Liver (tissue), 9 donors: Measurements from ENCODE around the gene GPANK1. TPM values are rescaled to one million over a fixed set of nuclear protein-coding genes. Genes with fewer than 3 reads are reported as not detected.

Experiments used
- DNase-seq: peaks from one replicate; pipeline ENCODE4 v3.0.0-alpha.2; 2017; ENCODE audit warnings: low spot score
- H3K27ac ChIP-seq, 2 donors: one replicate each; pipeline ENCODE4 v1.7.0; 2013; ENCODE audit warnings: inconsistent platforms in 2 of 2, low read length in 2 of 2, control low read depth in 1 of 2, low read depth in 1 of 2, mild to moderate bottlenecking in 1 of 2
- H3K27me3 ChIP-seq, 4 donors: one replicate each; pipeline versions ENCODE4 v1.6.1 to v1.7.0; 2013; ENCODE audit warnings: low read length in 3 of 4, inconsistent platforms in 1 of 4, mild to moderate bottlenecking in 1 of 4, moderate library complexity in 1 of 4; ENCODE audit not compliant: control insufficient read depth in 4 of 4, insufficient read depth in 4 of 4
- H3K36me3 ChIP-seq, 4 donors: one replicate each; pipeline versions ENCODE4 v1.6.1 to v1.7.0; 2013; ENCODE audit warnings: low read length in 3 of 4, mild to moderate bottlenecking in 3 of 4, low read depth in 1 of 4, moderate library complexity in 1 of 4; ENCODE audit not compliant: control insufficient read depth in 4 of 4, insufficient read depth in 3 of 4
- H3K4me1 ChIP-seq, 4 donors: one replicate each; pipeline versions ENCODE4 v1.6.1 to v1.7.0; 2013; ENCODE audit warnings: low read length in 3 of 4, mild to moderate bottlenecking in 3 of 4, moderate library complexity in 1 of 4; ENCODE audit not compliant: control insufficient read depth in 4 of 4, insufficient read depth in 4 of 4
- H3K4me3 ChIP-seq, 3 donors: one replicate each; pipeline versions ENCODE4 v1.6.1 to v1.7.0; 2013; ENCODE audit warnings: low read length in 3 of 3, control low read depth in 1 of 3, low read depth in 1 of 3, mild to moderate bottlenecking in 1 of 3
- H3K9ac ChIP-seq, 2 donors: one replicate each; pipeline ENCODE4 v1.7.0; 2013; ENCODE audit warnings: low read length in 2 of 2, mild to moderate bottlenecking in 2 of 2, moderate library complexity in 2 of 2, control low read depth in 1 of 2, low read depth in 1 of 2
- H3K9me3 ChIP-seq, 4 donors: one replicate each; pipeline versions ENCODE4 v1.6.1 to v1.7.0; 2013; ENCODE audit warnings: low read length in 3 of 4; ENCODE audit not compliant: control insufficient read depth in 4 of 4
- FOXA1 ChIP-seq: IDR thresholded peaks from 2 replicates; pipeline ENCODE4 v1.6.1; 2016; ENCODE audit warnings: antibody characterized with exemption
- FOXA2 ChIP-seq: IDR thresholded peaks from 2 replicates; pipeline ENCODE4 v1.6.1; 2016; ENCODE audit warnings: antibody characterized with exemption
- GABPA ChIP-seq, 2 donors: IDR thresholded peaks in 1 of 2; conservative IDR thresholded peaks in 1 of 2; 2 replicates each; pipeline ENCODE4 v1.6.1; 2016; ENCODE audit warnings: antibody characterized with exemption in 2 of 2, mild to moderate bottlenecking in 1 of 2, moderate library complexity in 1 of 2
- HNF4G ChIP-seq: IDR thresholded peaks from 2 replicates; pipeline ENCODE4 v1.6.1; 2016; ENCODE audit warnings: antibody characterized with exemption
- JUND ChIP-seq, 2 donors: IDR thresholded peaks; 2 replicates each; pipeline ENCODE4 v1.6.1; 2016; ENCODE audit warnings: antibody characterized with exemption in 2 of 2
- NR2F2 ChIP-seq: IDR thresholded peaks from 2 replicates; pipeline ENCODE4 v1.6.1; 2016; ENCODE audit warnings: antibody characterized with exemption
- RAD21 ChIP-seq, 2 donors: IDR thresholded peaks; 2 replicates each; pipeline ENCODE4 v1.6.1; 2016; ENCODE audit warnings: antibody characterized with exemption in 2 of 2, mild to moderate bottlenecking in 2 of 2
- RXRA ChIP-seq, 2 donors: IDR thresholded peaks; 2 replicates each; pipeline ENCODE4 v1.6.1; 2017 to 2018; ENCODE audit warnings: antibody characterized with exemption in 2 of 2, mild to moderate bottlenecking in 1 of 2
- SP1 ChIP-seq: IDR thresholded peaks from 2 replicates; pipeline ENCODE4 v1.6.1; 2018; ENCODE audit warnings: antibody characterized with exemption, mild to moderate bottlenecking
- WGBS: extraction: QIAGEN DNeasy Blood & Tissue Kit; methylation state at CpG from one replicate; pipeline ENCODE4 v1.1.7; 2013; 5-methylcytosine and 5-hydroxymethylcytosine counted together
- polyA plus RNA-seq, 2 donors: library from polyadenylated mRNA; stranded (reverse) in 1 of 2; unstranded in 1 of 2; fragments of 200-250 nt in 1 of 2; fragments of >200 nt in 1 of 2; fragmentation: Nextera tagmentation in 1 of 2; extraction: Ambion mirVana in 1 of 2; gene quantifications; one replicate each; pipeline versions ENCODE4 v1.2.1 to v1.2.3, GENCODE V29; 2013 to 2015
- total RNA-seq, 2 donors: library from RNA; depleted of rRNA; stranded (reverse); fragments of >200 nt; gene quantifications; one replicate each; pipeline ENCODE4 v1.2.3, GENCODE V29; 2014
- TF ChIP-seq, protein P1 (sequence below): IDR thresholded peaks from 2 replicates; pipeline ENCODE4 v1.6.1; 2016; ENCODE audit warnings: antibody characterized with exemption, mild to moderate bottlenecking
- TF ChIP-seq, protein P2 (sequence below): fragments of 150-350 bp; IDR thresholded peaks from 2 replicates; pipeline ENCODE4 v1.5.1; 2017; ENCODE audit warnings: improper control_type of control experiment, low read depth, low read length; ENCODE audit not compliant: missing input control
- TF ChIP-seq, protein P3 (sequence below): IDR thresholded peaks from 2 replicates; pipeline ENCODE4 v1.6.1; 2016; ENCODE audit warnings: antibody characterized with exemption
- donor health status: healthy.
- donor health status: healthy.
- donor health status: healthy.
- donor health status: healthy.
- donor health status: healthy.

The GPANK1 gene
- total and polyA plus RNA-seq, 4 donors, result 7.6 to 13.9 (median 11.2) TPM

DNA sequence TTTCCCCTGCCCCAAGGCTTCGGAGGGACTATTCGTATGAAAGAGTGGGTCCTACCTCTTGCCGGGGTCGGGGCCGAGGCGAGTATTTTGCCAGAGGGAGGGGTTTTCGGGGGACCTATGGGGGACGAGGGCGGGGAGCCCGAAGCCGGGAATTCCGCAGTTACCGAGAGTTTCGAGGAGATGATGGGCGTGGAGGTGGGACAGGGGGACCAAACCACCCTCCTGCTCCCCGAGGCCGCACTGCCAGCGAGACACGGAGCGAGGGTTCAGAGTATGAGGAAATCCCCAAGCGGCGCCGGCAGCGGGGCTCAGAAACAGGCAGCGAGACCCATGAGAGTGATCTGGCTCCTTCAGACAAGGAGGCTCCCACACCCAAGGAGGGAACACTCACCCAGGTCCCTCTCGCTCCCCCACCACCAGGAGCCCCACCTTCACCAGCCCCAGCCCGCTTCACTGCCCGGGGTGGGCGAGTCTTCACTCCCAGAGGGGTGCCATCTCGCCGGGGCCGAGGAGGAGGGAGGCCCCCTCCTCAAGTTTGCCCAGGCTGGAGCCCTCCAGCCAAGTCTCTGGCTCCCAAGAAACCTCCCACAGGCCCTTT, 33.0 kb downstream of the GPANK1 start:
- TF ChIP-seq JUND (IDR thresholded peaks at IDR 0.05), result no peak
- TF ChIP-seq HNF4G, result no peak
- TF ChIP-seq, protein P1, sequence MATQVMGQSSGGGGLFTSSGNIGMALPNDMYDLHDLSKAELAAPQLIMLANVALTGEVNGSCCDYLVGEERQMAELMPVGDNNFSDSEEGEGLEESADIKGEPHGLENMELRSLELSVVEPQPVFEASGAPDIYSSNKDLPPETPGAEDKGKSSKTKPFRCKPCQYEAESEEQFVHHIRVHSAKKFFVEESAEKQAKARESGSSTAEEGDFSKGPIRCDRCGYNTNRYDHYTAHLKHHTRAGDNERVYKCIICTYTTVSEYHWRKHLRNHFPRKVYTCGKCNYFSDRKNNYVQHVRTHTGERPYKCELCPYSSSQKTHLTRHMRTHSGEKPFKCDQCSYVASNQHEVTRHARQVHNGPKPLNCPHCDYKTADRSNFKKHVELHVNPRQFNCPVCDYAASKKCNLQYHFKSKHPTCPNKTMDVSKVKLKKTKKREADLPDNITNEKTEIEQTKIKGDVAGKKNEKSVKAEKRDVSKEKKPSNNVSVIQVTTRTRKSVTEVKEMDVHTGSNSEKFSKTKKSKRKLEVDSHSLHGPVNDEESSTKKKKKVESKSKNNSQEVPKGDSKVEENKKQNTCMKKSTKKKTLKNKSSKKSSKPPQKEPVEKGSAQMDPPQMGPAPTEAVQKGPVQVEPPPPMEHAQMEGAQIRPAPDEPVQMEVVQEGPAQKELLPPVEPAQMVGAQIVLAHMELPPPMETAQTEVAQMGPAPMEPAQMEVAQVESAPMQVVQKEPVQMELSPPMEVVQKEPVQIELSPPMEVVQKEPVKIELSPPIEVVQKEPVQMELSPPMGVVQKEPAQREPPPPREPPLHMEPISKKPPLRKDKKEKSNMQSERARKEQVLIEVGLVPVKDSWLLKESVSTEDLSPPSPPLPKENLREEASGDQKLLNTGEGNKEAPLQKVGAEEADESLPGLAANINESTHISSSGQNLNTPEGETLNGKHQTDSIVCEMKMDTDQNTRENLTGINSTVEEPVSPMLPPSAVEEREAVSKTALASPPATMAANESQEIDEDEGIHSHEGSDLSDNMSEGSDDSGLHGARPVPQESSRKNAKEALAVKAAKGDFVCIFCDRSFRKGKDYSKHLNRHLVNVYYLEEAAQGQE, result no peak
- TF ChIP-seq, protein P2, sequence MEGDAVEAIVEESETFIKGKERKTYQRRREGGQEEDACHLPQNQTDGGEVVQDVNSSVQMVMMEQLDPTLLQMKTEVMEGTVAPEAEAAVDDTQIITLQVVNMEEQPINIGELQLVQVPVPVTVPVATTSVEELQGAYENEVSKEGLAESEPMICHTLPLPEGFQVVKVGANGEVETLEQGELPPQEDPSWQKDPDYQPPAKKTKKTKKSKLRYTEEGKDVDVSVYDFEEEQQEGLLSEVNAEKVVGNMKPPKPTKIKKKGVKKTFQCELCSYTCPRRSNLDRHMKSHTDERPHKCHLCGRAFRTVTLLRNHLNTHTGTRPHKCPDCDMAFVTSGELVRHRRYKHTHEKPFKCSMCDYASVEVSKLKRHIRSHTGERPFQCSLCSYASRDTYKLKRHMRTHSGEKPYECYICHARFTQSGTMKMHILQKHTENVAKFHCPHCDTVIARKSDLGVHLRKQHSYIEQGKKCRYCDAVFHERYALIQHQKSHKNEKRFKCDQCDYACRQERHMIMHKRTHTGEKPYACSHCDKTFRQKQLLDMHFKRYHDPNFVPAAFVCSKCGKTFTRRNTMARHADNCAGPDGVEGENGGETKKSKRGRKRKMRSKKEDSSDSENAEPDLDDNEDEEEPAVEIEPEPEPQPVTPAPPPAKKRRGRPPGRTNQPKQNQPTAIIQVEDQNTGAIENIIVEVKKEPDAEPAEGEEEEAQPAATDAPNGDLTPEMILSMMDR, result no peak
- TF ChIP-seq NR2F2, result no peak
- no peak for TF ChIP-seq RXRA (IDR thresholded peaks at IDR 0.05)
- no peak for TF ChIP-seq RAD21 (IDR thresholded peaks at IDR 0.05)
- 95% methylated on average over 32 of the region's 32 CpGs for WGBS
- H3K9me3 ChIP-seq, result no peaks in the 10 kb centered on the region
- H3K4me3 ChIP-seq, result no peak overlapping the region
- H3K27ac ChIP-seq, result no peak overlapping the region
- H3K4me1 ChIP-seq, result peaks cover 2 to 23% (median 17%) of the 10 kb centered on the region in 4 donors
- DNase-seq, result no peak
- no peaks in the 10 kb centered on the region for H3K27me3 ChIP-seq
- H3K9ac ChIP-seq, result no peak overlapping the region
- H3K36me3 ChIP-seq, result peaks cover 50 to 89% (median 64%) of the 10 kb centered on the region in 4 donors

DNA sequence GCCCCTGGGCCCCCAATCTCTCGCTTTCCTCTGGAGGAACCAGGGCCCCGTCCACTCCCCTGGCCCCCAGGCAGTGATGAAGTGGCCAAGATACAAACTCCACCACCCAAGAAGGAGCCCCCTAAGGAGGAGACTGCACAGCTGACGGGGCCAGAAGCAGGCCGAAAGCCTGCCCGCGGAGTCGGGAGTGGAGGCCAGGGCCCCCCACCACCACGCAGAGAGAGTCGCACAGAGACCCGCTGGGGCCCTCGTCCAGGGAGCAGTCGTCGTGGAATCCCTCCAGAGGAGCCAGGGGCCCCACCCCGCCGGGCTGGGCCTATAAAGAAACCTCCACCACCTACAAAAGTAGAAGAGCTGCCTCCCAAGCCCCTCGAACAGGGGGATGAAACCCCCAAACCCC, 33.6 kb downstream of the GPANK1 start:
- no peak overlapping the region for H3K9ac ChIP-seq
- DNase-seq, result no peak
- no peaks in the 10 kb centered on the region for H3K9me3 ChIP-seq
- H3K4me3 ChIP-seq, result no peak overlapping the region
- H3K27ac ChIP-seq, result no peak overlapping the region
- WGBS, result 92% methylated on average over 16 of the region's 16 CpGs
- TF ChIP-seq FOXA2 (no peak), SP1 (no peak), JUND (IDR thresholded peaks at IDR 0.05) (no peak), FOXA1 (no peak), RXRA (IDR thresholded peaks at IDR 0.05) (no peak), GABPA (IDR thresholded peaks at IDR 0.05 in 1 of 2, conservative IDR thresholded peaks at IDR 0.05 in 1 of 2) (no peak)
- TF ChIP-seq, protein P3, sequence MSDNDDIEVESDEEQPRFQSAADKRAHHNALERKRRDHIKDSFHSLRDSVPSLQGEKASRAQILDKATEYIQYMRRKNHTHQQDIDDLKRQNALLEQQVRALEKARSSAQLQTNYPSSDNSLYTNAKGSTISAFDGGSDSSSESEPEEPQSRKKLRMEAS, result no peak
- H3K36me3 ChIP-seq, result peaks cover 44 to 89% (median 65%) of the 10 kb centered on the region in 4 donors
- H3K4me1 ChIP-seq, result peaks cover 2 to 23% (median 17%) of the 10 kb centered on the region in 4 donors
- H3K27me3 ChIP-seq, result no peaks in the 10 kb centered on the region
